PC-9 (cell line): Measurements from ENCODE around the gene ARL10. TPM values are rescaled to one million over a fixed set of nuclear protein-coding genes. Genes with fewer than 3 reads are reported as not detected.

Source experiments
- Bru-seq: library from RNA; stranded (reverse); fragments of 400-500 nt; gene quantifications from one replicate; lab custom pipeline; 2021; lab: Mats Ljungman, UMichigan
- BruChase-seq, 2 experiments: library from RNA; stranded (reverse); fragments of 400-500 nt; gene quantifications; one replicate each; lab custom pipeline; 2021; lab: Mats Ljungman, UMichigan
- BruUV-seq: library from RNA; stranded (reverse); fragments of 400-500 nt; replicated peaks from 2 replicates; lab custom pipeline; 2021; lab: Mats Ljungman, UMichigan
- CTCF ChIA-PET: fragments of 300-600 bp; sonication (Branson Sonifier 250); formaldehyde crosslinking; loops from one replicate; lab custom pipeline; 2022; ENCODE audit warnings: antibody characterized with exemption; lab: Charles Lee
- POLR2A ChIA-PET: fragments of 300-600 bp; sonication (Branson Sonifier 250); formaldehyde crosslinking; loops from one replicate; lab custom pipeline; 2022; ENCODE audit warnings: antibody characterized with exemption; ENCODE audit not compliant: unreplicated experiment; lab: Charles Lee
- DNase-seq, 2 experiments: peaks; one replicate each; pipeline versions ENCODE4 v3.0.0 to v3.0.0-alpha.2; 2015 to 2022; ENCODE audit warnings: mixed read lengths in 1 of 2
- H2AFZ ChIP-seq: fragments of 200-600 bp; sonication (generic); 2 replicates; pipeline ENCODE4 v1.8.1; 2017; ENCODE audit warnings: antibody characterized with exemption
- H3F3A ChIP-seq: fragments of 200-600 bp; sonication (generic); 2 replicates; pipeline ENCODE4 v1.8.1; 2017; ENCODE audit warnings: antibody characterized with exemption, mild to moderate bottlenecking, low read depth; ENCODE audit not compliant: insufficient read depth
- H3K27ac ChIP-seq: fragments of 200-600 bp; sonication (generic); 2 replicates; pipeline ENCODE4 v1.6.1; 2016; ENCODE audit warnings: mixed run types
- H3K27me3 ChIP-seq: fragments of 200-600 bp; sonication (generic); 2 replicates; pipeline ENCODE4 v1.6.1; 2016; ENCODE audit warnings: low read depth, mixed run types; ENCODE audit not compliant: insufficient read depth
- H3K36me3 ChIP-seq: fragments of 200-600 bp; sonication (generic); 2 replicates; pipeline ENCODE4 v1.6.1; 2016; ENCODE audit warnings: low read depth, mixed run types
- H3K4me1 ChIP-seq: fragments of 200-600 bp; sonication (generic); replicated peaks from 2 replicates; pipeline ENCODE4 v1.6.1; 2016; ENCODE audit warnings: mixed run types; ENCODE audit not compliant: insufficient read depth
- H3K4me2 ChIP-seq: fragments of 200-600 bp; sonication (generic); 2 replicates; pipeline ENCODE4 v1.6.1; 2017; ENCODE audit warnings: mixed run types
- H3K4me3 ChIP-seq: fragments of 200-600 bp; sonication (generic); 2 replicates; pipeline ENCODE4 v1.6.1; 2016; ENCODE audit warnings: mixed run types
- H3K79me2 ChIP-seq: fragments of 200-600 bp; sonication (generic); 2 replicates; pipeline ENCODE4 v1.6.1; 2017; ENCODE audit warnings: low read depth, mixed run types
- H3K9me2 ChIP-seq: fragments of 200-600 bp; sonication (generic); 2 replicates; pipeline ENCODE4 v1.8.1; 2017; ENCODE audit warnings: mild to moderate bottlenecking; ENCODE audit not compliant: insufficient read depth
- H3K9me3 ChIP-seq: fragments of 200-600 bp; sonication (generic); 2 replicates; pipeline ENCODE4 v1.8.1; 2016; ENCODE audit warnings: low read depth; ENCODE audit not compliant: insufficient read depth
- H4K20me1 ChIP-seq: fragments of 200-600 bp; sonication (generic); 2 replicates; pipeline ENCODE4 v1.8.1; 2017; ENCODE audit not compliant: insufficient read depth
- EZH2 ChIP-seq: fragments of 200-600 bp; sonication (generic); IDR thresholded peaks from 2 replicates; pipeline ENCODE4 v1.8.0; 2017; ENCODE audit warnings: antibody characterized with exemption, low read depth
- intact Hi-C: fragments of 100-400 bp; cut with micrococcal nuclease; formaldehyde crosslinking; loops from one replicate; pipeline ENCODE4 v1.10.0; 2022; ENCODE audit not compliant: unreplicated experiment
- long read RNA-seq: library from polyadenylated mRNA; stranded (forward); transcript quantifications from one replicate; pipeline ENCODE4 v2.0.0, GENCODE V29; 2022
- total RNA-seq: library from RNA; stranded (reverse); gene quantifications from 2 replicates; pipeline ENCODE4 v1.2.3, GENCODE V29; 2021
- TF ChIP-seq, protein P1 (sequence below): fragments of 200-600 bp; sonication (generic); conservative IDR thresholded peaks from 2 replicates; pipeline ENCODE4 v1.6.1; 2017; ENCODE audit warnings: mixed run types, antibody characterized with exemption, mild to moderate bottlenecking, moderate library complexity

Gene ARL10, protein sequence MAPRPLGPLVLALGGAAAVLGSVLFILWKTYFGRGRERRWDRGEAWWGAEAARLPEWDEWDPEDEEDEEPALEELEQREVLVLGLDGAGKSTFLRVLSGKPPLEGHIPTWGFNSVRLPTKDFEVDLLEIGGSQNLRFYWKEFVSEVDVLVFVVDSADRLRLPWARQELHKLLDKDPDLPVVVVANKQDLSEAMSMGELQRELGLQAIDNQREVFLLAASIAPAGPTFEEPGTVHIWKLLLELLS
- total RNA-seq (0.85 and 1.2 TPM in 2 replicates), Bru-seq, nascent RNA (percentile 21 among the genes with signal in this experiment), BruChase-seq, experiment 1, labeled RNA remaining after a 2-hour chase (percentile 36 among the genes with signal in this experiment), BruChase-seq, experiment 2, labeled RNA remaining after a 6-hour chase (percentile 30 among the genes with signal in this experiment)
- long read RNA-seq: 0 reads

GRCh38 chr5:176365351-176366231 lies at the start of gene ARL10:
ARL10 (plus strand) TSS chr5:176365487; CDS start chr5:176365564, 77 bp downstream.
- Histone ChIP-seq H3K4me2 (no peak within 1 kb of the TSS), H3K27me3 (no peaks in the 10 kb centered on the region), H3K4me1 (peaks cover under 1% of the 10 kb centered on the region; the same call in 1 of the 2 replicates), H3K27ac (no peak within 1 kb of the TSS), H4K20me1 (no peaks in the 10 kb centered on the region), H3K79me2 (peaks cover 9% of the 10 kb centered on the region), H3K4me3 (no peak within 1 kb of the TSS), H3F3A (no peaks in the 10 kb centered on the region), H3K36me3 (no peaks in the 10 kb centered on the region), H2AFZ (no peak within 1 kb of the TSS), H3K9me2 (no peaks in the 10 kb centered on the region), H3K9me3 (no peaks in the 10 kb centered on the region)
- TF ChIP-seq, protein P1, sequence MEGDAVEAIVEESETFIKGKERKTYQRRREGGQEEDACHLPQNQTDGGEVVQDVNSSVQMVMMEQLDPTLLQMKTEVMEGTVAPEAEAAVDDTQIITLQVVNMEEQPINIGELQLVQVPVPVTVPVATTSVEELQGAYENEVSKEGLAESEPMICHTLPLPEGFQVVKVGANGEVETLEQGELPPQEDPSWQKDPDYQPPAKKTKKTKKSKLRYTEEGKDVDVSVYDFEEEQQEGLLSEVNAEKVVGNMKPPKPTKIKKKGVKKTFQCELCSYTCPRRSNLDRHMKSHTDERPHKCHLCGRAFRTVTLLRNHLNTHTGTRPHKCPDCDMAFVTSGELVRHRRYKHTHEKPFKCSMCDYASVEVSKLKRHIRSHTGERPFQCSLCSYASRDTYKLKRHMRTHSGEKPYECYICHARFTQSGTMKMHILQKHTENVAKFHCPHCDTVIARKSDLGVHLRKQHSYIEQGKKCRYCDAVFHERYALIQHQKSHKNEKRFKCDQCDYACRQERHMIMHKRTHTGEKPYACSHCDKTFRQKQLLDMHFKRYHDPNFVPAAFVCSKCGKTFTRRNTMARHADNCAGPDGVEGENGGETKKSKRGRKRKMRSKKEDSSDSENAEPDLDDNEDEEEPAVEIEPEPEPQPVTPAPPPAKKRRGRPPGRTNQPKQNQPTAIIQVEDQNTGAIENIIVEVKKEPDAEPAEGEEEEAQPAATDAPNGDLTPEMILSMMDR: no peak
- TF ChIP-seq EZH2: no peak
- CTCF ChIA-PET: no interaction called here
- intact Hi-C loops: no loop called here
- peak in 1 of 2 experiments; percentile 17 for DNase-seq
- no TSS peak for BruUV-seq
- POLR2A ChIA-PET: no interaction called here

GRCh38 chr5:176317534-176318374 lies 47.5 kb upstream of the ARL10 start:
- no TSS peak for BruUV-seq
- TF ChIP-seq, protein P1: no peak
- no peak for TF ChIP-seq EZH2
- no peaks in the 10 kb centered on the region for H3K9me2 ChIP-seq
- POLR2A ChIA-PET: no interaction called here
- H4K20me1 ChIP-seq: no peaks in the 10 kb centered on the region; the same call in 1 of the 2 replicates
- no peak overlapping the region for H3K4me2 ChIP-seq
- H3K36me3 ChIP-seq: no peaks in the 10 kb centered on the region; the same call in 1 of the 2 replicates
- CTCF ChIA-PET: no interaction called here
- no peak overlapping the region for H3K4me3 ChIP-seq
- no peaks in the 10 kb centered on the region for H3F3A ChIP-seq
- no peak overlapping the region for H3K27ac ChIP-seq
- no peak overlapping the region for H2AFZ ChIP-seq
- no peaks in the 10 kb centered on the region for H3K27me3 ChIP-seq
- intact Hi-C loops: no loop called here
- H3K4me1 ChIP-seq: no peaks in the 10 kb centered on the region
- H3K9me3 ChIP-seq: no peaks in the 10 kb centered on the region
- no peaks in the 10 kb centered on the region for H3K79me2 ChIP-seq
- no peak for DNase-seq
